ENCODE measurements around the gene KRT32. TPM values are rescaled to one million over a fixed set of nuclear protein-coding genes. Genes with fewer than 3 reads are reported as not detected.

Gene KRT32
- total and polyA plus RNA-seq, 9 of the 15 experiments (the other 6 are each of a cell fraction or from before 2014, with no cell fraction given) = not detected

GRCh38 chr17:41437769-41438168 is 29.4 kb downstream of the KRT32 start (continued):
- no peak for TF ChIP-seq ZMIZ1 (IDR thresholded peaks at IDR 0.05; ENCODE audit: low read depth in 2 of 2, low read length in 2 of 2)
- no peak for TF ChIP-seq NR1H2 (CRISPR knock-in tag; IDR thresholded peaks at IDR 0.05)
- TF ChIP-seq FOXP4 (CRISPR knock-in tag; IDR thresholded peaks at IDR 0.05; ENCODE audit: borderline replicate concordance) = no peak
- no peak for TF ChIP-seq SAFB2 (IDR thresholded peaks at IDR 0.05; ENCODE audit: borderline replicate concordance, low read depth, low read length, severe bottlenecking)
- TF ChIP-seq DNMT1 (IDR thresholded peaks at IDR 0.05) = no peak
- no peak for TF ChIP-seq HNRNPUL1 (IDR thresholded peaks at IDR 0.05; ENCODE audit: low read length)
- no peak for TF ChIP-seq ZNF133 (CRISPR knock-in tag; IDR thresholded peaks at IDR 0.05)
- no peak for TF ChIP-seq FOXO4 (CRISPR knock-in tag; IDR thresholded peaks at IDR 0.05)
- TF ChIP-seq SRSF7 (optimal IDR thresholded peaks at IDR 0.05; ENCODE audit: low read depth, low read length) = no peak
- no peak for TF ChIP-seq WHSC1 (IDR thresholded peaks at IDR 0.05; ENCODE audit: low read length)
- TF ChIP-seq ZBED1 (IDR thresholded peaks at IDR 0.05) = no peak
